AG08395 (cell line): ENCODE data around the gene COPS6.
A peak's percentile ranks its signal among the peaks of the same experiment; 100 is the strongest.

Source experiments
- DNase-seq: peaks from one replicate; pipeline ENCODE4 v3.0.0; 2012; ENCODE audit warnings: mixed read lengths, low spot score

The COPS6 gene

DNA sequence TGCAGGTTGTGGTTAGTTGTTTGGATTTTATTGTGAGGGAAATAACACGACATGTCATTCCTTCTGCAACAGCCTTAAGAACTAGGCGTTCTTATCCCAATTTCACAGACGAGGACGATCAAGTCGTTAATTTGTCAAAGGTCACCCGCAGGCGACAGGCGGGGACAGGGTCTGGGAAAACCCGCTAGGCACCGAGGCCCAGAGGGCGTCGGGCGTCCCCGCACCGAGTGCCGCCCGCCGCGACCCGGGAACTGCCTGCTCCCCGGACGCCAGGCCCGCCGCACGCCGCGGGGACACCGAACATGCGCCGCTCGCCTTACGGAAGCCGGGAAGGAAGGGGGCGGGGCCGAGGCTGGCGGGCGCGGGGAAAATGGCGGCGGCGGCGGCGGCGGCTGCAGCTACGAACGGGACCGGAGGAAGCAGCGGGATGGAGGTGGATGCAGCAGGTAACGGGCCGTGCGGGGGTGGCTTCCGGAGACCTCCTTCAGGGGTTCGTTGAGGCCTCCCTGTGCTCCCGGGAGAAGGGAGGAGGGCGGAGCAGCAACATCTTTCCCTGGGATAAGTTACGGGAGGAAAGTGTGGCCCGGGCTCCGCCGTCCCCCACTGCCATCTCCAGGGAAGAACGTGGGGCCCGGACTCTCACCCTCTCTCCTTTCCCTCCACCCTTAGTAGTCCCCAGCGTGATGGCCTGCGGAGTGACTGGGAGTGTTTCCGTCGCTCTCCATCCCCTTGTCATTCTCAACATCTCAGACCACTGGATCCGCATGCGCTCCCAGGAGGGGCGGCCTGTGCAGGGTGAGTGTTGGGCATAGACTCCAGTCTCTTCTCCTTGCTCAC is at the start of gene COPS6:
Gene COPS6 (plus strand): TSS at position 349 of the 837 bp plus-strand sequence. CDS start 22 bp downstream, at position 371.
- DNase-seq, result peak; percentile 82

DNA sequence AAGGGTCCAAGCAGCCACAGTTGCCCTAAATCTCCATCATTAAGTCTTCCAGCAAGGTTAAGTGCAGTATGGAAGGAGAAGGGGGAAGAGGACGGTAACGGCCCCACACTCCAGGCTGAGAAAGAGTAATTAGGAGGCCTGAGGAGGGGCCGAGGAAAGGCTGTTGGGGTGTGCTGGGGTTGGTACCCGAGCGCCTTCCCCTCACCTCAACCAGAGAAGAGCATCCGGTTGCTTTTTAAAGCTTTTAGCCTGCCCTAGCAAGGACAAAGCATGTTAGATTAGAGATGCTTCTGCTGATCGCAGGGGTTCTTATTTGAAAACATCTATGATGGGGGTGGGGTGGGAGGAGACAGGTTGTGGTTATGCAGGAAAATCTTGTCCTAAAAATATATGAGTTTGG is 48.2 kb upstream of the COPS6 start:
- no peak for DNase-seq

GRCh38 chr7:100044718-100045117 is 44.1 kb upstream of the COPS6 start:
- no peak for DNase-seq

DNA sequence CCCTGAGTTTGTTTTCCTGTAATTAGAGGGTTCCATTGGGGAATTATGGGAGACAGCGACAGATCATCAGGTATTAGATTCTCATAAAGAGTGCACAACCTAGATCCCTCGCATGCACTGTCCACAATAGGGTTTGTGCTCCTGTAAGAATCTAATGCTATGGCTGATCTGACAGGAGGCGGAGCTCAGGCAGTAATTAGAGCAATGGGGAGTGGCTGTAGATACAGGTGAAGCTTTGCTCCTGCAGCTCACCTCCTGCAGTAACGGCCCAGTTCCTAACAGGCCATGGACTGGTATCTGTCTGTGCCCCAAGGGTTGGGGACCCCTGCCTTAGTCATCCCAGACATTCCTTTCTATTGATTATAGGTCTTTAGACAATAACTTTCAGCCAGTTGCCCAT is 40.1 kb upstream of the COPS6 start:
- no peak for DNase-seq

- DNase-seq, result peak; percentile 92
These were observed 39.1 kb upstream of the COPS6 start, which contains the start of gene ZSCAN21 for GRCh38 chr7:100049441-100050291. Gene ZSCAN21, plus strand, starts transcription at chr7:100049774. Its CDS starts 7,233 bp downstream, at chr7:100057007.

GRCh38 chr7:100051611-100052010 is 37.2 kb upstream of the COPS6 start:
- DNase-seq, result no peak

- peak; percentile 80 for DNase-seq
These were observed 35.6 kb upstream of the COPS6 start for GRCh38 chr7:100053215-100053614.

GRCh38 chr7:100057006-100057405 is 31.8 kb upstream of the COPS6 start:
- DNase-seq, result no peak

GRCh38 chr7:100059251-100059739 is 29.5 kb upstream of the COPS6 start:
- no peak for DNase-seq

DNA sequence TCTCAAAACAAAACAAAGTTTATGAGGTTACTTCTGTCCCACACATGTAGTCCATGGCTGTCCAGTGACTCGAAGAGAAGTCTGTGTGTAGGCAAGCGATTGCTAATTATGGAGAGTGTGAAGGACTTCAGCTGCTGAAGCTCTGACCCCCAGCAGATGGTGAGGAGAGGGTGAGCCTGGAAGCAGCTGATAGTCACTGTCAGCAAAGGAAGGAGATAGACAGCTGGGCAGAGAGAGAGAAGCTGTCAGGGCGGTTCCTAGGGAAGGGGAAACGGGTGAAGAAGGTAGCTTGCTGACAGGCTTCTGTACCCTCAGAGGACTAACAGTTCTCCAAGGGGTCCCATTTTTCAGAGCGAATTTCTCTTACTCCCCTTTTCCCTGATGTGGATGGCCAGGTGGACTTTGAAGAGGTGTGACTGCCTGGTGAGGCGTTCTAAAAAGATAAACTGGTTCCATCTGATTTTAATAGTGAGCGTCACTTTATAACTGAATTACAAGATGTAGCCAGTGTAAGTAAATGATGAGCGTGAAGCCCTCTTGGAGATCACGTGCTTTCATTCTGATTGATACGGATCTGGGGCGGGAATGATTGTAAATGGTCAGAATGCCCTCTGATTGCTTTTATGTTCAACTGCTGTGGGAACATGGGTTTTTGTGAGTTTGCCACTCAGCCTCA is 27.1 kb upstream of the COPS6 start:
- DNase-seq, result no peak

DNA sequence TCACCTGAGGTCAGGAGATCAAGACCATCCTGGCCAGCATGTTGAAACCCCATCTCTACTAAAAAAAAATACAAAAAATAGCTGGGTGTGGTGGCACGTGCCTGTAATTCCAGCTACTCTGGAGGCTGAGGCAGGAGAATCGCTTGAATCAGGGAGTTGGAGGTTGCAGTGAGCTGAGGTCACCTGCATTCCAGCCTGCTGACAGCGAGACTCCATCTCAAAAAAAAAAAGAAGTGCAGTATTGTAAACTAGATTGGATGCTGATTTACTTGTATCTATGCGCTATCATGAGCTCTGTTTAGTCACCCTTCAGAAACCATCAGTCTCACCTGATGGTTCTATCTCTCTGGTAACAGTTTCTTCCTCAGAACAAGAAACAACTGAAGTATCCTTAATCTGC is 25.4 kb upstream of the COPS6 start:
- DNase-seq, result no peak

GRCh38 chr7:100064162-100064561 is 24.6 kb upstream of the COPS6 start:
- DNase-seq, result no peak

- peak; percentile 76 for DNase-seq
These were observed 23.1 kb upstream of the COPS6 start for GRCh38 chr7:100065452-100066186.

- no peak for DNase-seq
These were observed 21.8 kb upstream of the COPS6 start for GRCh38 chr7:100066953-100067352.

DNA sequence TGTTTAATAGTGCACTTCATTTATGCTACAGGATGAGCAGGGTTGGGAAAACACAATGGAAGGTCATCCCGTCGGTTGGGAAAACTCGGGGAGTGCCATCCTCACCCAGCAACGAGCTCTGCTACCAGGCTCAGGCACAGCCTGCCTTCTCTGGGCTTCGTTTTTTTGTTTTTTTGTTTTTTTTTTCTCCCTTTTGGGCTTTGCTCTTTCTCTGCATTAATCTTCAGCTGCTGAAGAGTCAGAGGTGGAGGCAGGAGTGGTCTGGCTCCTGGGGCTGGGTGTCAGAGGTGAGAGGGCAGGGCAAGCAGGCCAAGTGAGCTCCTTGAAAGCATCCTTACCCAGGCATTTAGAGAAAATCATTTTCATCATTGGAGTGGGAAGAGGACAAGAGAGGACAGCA is 18.8 kb upstream of the COPS6 start:
- DNase-seq, result no peak

- no peak for DNase-seq
These were observed 17.6 kb upstream of the COPS6 start for GRCh38 chr7:100071018-100071723.

DNA sequence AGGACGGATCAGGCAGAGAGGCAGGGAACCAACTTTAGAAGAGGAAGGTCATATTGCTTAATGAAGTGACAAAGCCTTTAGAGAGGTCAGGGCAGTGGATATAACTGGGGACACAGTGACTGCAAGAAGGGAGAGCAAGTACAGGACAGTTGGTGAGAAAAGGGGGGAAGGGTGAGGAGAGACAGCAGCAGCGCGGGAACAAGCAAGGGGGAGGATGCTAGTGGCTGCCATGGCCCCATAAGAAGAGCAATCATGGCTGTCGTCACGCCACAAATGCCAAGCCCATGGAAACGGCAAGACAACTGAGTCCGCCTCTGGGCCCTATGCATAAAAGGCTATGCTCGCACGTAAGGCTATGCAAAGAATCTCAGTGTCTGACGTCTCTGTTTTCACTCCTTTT is 16.3 kb upstream of the COPS6 start:
- no peak for DNase-seq

- DNase-seq, result no peak
These were observed 13.9 kb upstream of the COPS6 start for GRCh38 chr7:100074841-100075240.

DNA sequence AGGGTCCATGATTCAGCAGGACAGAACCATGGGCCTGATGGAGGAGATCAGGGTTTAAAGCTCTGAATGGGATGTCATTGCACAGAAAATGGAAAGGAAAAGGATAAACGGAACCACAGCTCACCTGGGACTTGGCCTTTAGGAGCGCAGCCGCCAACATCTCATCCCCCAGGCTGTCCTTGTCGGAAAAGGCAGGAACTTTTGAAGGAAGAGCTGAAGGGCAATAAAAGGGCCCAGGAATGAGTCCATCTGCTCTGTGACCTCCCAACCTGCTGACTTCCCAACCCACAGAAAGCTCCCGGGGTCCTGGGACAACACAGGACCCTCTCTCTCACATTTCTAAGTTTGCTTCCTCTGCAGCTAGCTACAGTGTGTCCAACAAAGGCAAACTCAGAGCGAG is 13.4 kb upstream of the COPS6 start:
- no peak for DNase-seq

GRCh38 chr7:100077205-100077604 is 11.6 kb upstream of the COPS6 start:
- no peak for DNase-seq

- DNase-seq, result no peak
These were observed 9.7 kb upstream of the COPS6 start for GRCh38 chr7:100079024-100079560.
